Activated CD4-positive, alpha-beta T cell treated with anti-CD3 and anti-CD28 coated beads, Interleukin-2, amount 50 U/mL, for 1 hour (primary cell): Measurements from ENCODE around the gene TC2N.
"Not testable (repeated sequence)": the region's sequence is repeated elsewhere in the genome, so short reads cannot be mapped to it uniquely, and the experiment has no call there.

Experiments used
- DNase-seq: peaks from one replicate; pipeline ENCODE4 v3.0.0-alpha.2; 2020

TC2N gene

GRCh38 chr14:91830777-91831176, 36.6 kb downstream of the TC2N start:
- DNase-seq = no peak

DNA sequence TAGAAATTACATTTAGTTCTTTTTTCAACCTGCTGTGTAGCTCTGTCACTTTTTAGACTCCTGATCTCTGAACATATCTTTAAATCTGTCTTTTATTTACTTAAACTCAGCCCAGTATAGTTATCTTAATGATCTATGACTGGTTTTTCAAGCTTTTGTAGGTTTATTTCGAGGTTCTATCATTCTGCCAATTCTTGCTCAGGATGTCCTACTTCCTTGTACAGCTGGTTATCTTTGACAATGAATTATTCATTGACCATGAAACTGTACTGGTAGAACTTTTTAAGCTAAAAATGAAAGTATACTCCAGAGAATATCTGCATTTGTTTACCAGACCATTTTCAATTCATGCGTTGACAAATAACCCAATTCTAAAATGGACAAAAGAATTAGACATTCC, 37.8 kb downstream of the TC2N start:
- no peak for DNase-seq

GRCh38 chr14:91827746-91828145, 39.6 kb downstream of the TC2N start:
- DNase-seq = no peak

GRCh38 chr14:91817566-91818325, 49.6 kb downstream of the TC2N start:
- no peak for DNase-seq

DNA sequence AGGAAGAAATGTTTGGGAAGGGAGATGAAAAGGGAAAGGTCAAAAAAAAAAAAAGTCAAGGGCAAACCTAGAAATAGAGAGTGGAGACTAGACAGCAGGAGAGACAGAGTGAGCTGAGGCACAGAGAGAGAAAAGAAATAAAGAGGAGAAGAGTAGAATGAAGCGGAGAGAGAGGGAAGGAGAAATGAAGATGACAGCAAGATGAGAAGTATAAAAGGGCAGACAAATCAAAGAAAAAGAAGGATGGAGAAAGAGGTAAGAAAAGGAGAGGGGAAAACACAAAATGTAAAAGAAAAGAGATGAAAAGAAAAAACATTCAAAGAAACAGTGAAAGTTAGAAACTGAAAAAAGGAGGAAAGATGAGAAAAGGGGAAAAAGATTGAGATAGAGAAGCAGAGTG, 53.0 kb downstream of the TC2N start:
- DNase-seq = no peak

DNA sequence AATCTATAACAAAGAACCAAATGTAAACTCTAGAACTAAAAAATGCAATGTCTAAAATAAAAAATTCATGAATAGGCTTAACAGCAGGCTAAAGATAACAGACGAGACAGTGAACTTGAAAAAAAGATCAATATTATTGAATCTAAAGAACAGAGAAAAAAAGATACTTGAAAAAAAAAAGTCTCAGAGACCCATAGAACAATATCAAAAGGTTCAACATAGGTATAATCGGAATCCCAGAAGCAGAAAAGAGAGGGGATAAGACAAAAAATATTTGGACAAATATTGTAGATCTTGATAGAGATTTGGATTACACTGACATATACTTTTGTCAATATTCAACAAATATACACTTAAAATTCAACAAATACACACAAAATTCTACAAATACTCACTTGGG, 56.6 kb downstream of the TC2N start:
- DNase-seq = no peak

DNA sequence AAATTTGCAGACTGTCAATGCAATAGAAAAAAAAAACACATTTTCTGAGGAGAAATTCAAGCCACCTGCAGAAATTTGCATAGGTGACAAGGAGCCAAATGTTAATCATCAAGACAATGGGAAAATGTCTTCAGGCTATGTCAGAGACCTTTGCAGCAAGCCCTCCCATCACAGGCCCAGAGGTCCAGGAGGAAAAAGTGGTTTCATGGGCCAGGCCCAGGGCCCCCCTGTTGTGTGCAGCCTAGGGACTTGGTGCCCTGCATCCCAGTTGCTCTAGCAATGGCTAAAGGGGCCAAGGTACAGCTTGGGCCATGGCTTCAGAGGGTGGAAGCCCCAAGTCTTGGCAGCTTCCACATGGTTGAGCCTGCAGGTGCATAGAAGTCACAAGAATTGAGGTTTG, 60.6 kb downstream of the TC2N start:
- DNase-seq = no peak

GRCh38 chr14:91806094-91806493, 61.2 kb downstream of the TC2N start:
- DNase-seq = not testable (repeated sequence)

DNA sequence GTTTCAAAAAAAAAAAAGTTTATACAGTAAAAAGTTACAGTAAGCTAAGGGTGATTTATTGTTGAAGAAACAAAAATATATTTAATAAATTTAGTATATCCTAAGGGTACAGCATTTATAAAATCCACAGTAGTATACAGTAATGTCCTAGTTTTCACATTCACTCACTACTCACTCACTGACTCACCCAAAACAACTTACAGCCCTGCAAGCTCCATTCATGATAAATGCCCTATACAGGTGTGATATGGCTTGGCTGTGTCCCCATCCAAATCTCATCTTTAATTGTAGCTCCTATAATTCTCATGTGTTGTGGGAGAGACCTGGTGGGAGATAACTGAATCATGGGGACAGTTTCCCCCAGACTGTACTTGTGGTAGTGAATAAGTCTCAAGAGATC, 61.7 kb downstream of the TC2N start:
- no peak for DNase-seq

- no peak for DNase-seq
Measured at GRCh38 chr14:91801358-91801757, 66.0 kb downstream of the TC2N start.

GRCh38 chr14:91796617-91797347, 70.6 kb downstream of the TC2N start:
- no peak for DNase-seq

GRCh38 chr14:91793704-91794103, 73.6 kb downstream of the TC2N start:
- no peak for DNase-seq

- DNase-seq = no peak
Measured at GRCh38 chr14:91786188-91786587, 81.1 kb downstream of the TC2N start.

DNA sequence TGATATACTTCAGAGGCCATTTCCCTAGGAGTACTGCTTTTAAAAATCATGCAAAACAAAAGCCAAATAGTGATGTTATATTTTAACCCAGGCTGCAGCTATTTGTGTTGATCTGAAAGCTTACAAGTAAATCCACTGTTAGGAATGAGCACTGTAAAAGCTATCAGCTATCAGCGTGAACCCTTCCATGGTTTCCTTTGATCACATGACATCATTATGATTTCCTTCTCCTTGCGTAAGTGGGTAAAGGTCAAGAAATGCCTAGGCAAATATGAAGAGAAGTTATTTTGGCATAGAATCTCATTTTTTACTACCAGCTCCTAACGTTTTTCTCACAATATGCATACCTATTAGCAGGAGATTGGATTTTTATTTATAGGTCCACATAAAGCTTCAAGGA, 86.9 kb downstream of the TC2N start:
- DNase-seq = no peak

DNA sequence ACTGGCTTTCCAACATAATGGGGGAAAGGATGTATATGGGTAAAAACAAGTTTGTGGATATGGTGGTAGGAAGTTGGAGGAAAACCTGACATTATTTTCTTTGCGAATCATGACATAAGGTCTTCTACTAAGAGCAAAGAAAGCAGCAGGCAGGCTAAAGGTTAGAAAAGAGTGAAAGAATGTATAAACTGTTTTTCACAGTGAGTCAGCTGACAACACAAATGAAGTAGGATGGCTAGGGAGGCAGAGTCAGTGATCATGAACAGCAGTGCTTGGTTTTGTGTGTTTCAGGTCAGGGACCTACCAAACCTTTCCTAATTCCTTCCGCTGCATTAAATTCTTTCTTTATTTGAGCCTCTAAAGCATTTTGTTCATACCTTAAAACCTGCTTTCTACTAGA, 89.1 kb downstream of the TC2N start:
- no peak for DNase-seq

DNA sequence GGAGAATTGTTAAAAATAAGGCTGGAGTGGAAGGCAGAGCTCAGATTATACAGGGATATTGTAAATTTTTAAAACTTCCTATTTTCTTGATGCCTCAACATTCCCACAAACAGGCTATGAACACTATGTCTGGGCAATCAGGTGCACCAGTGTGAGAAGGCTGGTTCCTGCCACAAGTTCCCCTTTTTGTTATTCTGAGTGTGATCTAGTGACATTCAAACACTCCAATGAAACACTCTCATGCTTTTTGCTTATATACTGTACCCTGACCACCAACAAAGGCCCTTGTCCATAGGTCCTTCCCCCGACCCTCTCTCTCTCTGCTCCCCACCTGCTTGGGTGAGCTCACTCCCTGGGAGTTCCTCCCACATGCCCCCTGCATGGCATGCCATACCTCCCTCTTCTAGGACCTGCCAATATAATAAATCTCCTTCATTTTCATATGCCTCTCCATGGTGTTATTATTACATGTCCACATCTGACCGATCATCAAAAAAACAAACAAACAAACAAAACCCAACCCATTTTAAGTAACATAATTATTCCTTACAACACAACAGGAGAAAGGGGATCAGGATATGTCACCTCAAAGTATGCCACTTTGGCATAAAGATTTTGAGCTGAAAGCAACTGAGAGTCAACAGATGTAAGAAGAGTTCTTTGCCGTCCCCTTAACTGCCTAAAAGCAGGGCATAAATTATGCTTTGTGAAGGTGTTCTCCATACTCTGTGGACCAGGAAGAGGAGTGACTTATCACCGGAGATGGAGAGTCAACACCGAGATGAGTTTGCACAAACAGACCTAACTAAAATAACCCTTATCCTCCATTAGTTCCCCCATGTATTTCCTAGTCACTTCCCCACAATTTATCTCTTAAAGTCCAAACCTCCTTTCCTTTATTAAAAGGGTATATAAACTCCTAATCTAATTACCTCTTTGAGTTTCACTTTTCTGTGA, 92.9 kb downstream of the TC2N start:
- DNase-seq = no peak

DNA sequence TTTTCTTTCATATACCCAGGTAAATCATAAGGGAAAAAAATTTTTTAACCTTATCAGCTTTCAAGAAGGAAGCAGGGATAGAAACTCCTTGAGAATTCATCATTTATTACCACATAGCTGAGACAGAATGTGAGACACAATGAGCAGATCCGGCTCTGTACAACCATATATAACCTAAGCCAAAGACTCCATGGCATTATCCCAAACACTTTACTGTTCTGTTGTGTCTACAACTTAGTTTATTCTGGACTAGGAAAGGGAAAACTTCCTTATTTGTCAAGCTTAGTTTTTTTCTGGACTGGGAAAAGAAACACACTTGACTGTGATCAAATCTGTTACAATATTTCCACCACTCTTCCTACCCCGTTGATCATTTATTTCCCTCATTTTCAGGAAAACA, 97.2 kb downstream of the TC2N start:
- DNase-seq = no peak

GRCh38 chr14:91755570-91756295, 111.6 kb downstream of the TC2N start:
- DNase-seq = no peak

- DNase-seq = no peak
Measured at GRCh38 chr14:91754819-91755218, 112.5 kb downstream of the TC2N start.

- DNase-seq = no peak
Measured at GRCh38 chr14:91754185-91754584, 113.2 kb downstream of the TC2N start.

DNA sequence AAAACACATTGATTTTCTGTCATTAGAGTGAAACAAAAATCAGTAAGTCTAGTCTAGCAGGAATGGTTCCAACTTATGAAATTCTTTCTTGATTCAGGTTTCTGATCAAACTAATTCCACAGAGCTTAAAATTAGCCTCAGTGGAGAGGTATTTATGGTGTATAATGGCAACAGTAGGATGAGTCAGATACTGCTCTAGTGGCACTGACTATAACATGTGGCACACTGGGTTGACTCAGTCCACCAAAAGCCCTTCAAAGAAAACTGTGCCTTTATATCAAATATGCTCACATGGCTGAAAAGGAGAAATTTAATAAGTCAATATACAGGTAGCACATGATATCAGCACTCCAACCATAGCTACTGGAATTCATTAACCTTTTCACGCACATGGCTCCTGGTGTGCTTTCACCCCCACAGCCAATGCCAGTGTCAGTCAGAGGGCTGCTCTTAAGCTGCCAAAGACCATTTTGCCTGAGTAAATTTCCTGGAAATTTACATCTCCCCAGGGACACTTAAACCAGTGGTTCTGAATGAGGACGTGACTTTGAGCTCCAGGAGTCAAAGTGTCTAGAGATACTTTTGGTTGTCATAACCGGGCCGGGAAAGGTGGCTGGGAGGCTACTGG, 113.7 kb downstream of the TC2N start:
- no peak for DNase-seq

DNA sequence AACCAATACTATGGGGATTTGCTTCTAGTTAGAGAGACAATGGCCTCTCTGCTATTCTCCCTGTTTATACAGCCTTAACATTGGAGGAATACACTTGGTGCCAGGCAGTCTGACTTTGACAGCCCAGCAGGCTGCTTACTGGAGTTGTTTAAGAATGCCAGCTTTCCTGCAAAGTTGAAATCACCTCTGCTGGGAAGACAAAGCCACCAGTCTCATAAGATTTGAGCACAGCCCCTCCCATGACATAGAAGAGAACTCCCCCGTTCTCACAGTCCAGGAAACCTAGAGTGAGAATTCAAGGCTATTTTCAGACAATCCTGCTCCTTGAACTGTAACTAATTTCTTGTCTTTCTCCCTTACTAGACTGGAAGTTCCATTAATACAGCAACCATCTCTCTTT, 114.4 kb downstream of the TC2N start:
- DNase-seq = no peak
